Psoas muscle (tissue), 8 donors: ENCODE measurements around the gene SLC1A1. TPM values are rescaled to one million over a fixed set of nuclear protein-coding genes. Genes with fewer than 3 reads are reported as not detected.

Experiments
- ATAC-seq, 4 donors: fragments of 200-7000 bp; cut with Tn5 transposase; one replicate each; pipeline ENCODE4 v1.9.1; 2020; ENCODE audit warnings: moderate library complexity in 3 of 4, mild to moderate bottlenecking in 2 of 4
- DNase-seq, 2 donors: peaks; one replicate each; pipeline ENCODE4 v3.0.0-alpha.2; 2020
- H3K27ac ChIP-seq: fragments of 200-600 bp; one replicate; pipeline ENCODE4 v1.8.0; 2022
- H3K27me3 ChIP-seq, 3 donors: fragments of 200-600 bp in 1 of 3; one replicate each; pipeline versions ENCODE4 v1.6.1 to v1.8.0; 2013 to 2022; ENCODE audit warnings: low read length in 2 of 3, mild to moderate bottlenecking in 2 of 3, moderate library complexity in 1 of 3; ENCODE audit not compliant: insufficient read depth in 3 of 3
- H3K36me3 ChIP-seq, 2 donors: fragments of 200-600 bp in 1 of 2; one replicate each; pipeline versions ENCODE4 v1.6.1 to v1.8.0; 2013 to 2022; ENCODE audit warnings: low read depth in 1 of 2, mild to moderate bottlenecking in 1 of 2, moderate library complexity in 1 of 2; ENCODE audit not compliant: insufficient read depth in 1 of 2
- H3K4me1 ChIP-seq: fragments of 200-600 bp; one replicate; pipeline ENCODE4 v1.8.0; 2022
- H3K4me3 ChIP-seq: fragments of 200-600 bp; one replicate; pipeline ENCODE4 v1.8.0; 2022; ENCODE audit warnings: mild to moderate bottlenecking
- H3K9me3 ChIP-seq: fragments of 200-600 bp; one replicate; pipeline ENCODE4 v1.8.0; 2022
- WGBS, 3 donors: extraction: QIAGEN DNeasy Blood & Tissue Kit; methylation state at CpG; one replicate each; pipeline versions ENCODE4 v1.1.6 to v1.1.7; 2013; 5-methylcytosine and 5-hydroxymethylcytosine counted together
- intact Hi-C, 2 donors: fragments of 100-400 bp; cut with DNase I; formaldehyde crosslinking; loops; one replicate each; pipeline versions ENCODE4 v1.11.0 to v1.14.2; 2022
- polyA plus RNA-seq, 3 donors: library from polyadenylated mRNA; stranded (reverse); fragments of 200-250 nt; gene quantifications; one replicate each; pipeline ENCODE4 v1.2.3, GENCODE V29; 2013
- total RNA-seq, 4 donors: library from RNA; stranded (reverse); fragmentation: NEBNext Ultra II Directional in 2 of 4; extraction: Animal tissue kit (Norgen Biotek cat#: 25700) in 2 of 4; gene quantifications; one replicate each; pipeline versions ENCODE4 v1.2.1 to v1.2.4, GENCODE V29; 2021 to 2023
- TF ChIP-seq, protein P1 (sequence below): fragments of 200-600 bp; IDR thresholded peaks from one replicate; pipeline ENCODE4 v1.8.0; 2022; ENCODE audit warnings: antibody characterized with exemption
- donor health status: healthy with polysubstance abuse.
- donor health status: DM: no; HTN: no; CAD: no; lungs with moderate emphysema.
- donor health status: Bipolar disorder and iron deficiency.
- donor health status: healthy.
- donor health status: DM: yes; HTN: yes; CAD: no.
- donor health status: DM: no; HTN: no; CAD: no.
- donor health status: DM: no; HTN: no; CAD: no.
- donor health status: DM: yes; HTN: yes; CAD: no.

Gene SLC1A1
- total and polyA plus RNA-seq, 7 donors = 0.43 to 1.3 (median 1.0) TPM

DNA sequence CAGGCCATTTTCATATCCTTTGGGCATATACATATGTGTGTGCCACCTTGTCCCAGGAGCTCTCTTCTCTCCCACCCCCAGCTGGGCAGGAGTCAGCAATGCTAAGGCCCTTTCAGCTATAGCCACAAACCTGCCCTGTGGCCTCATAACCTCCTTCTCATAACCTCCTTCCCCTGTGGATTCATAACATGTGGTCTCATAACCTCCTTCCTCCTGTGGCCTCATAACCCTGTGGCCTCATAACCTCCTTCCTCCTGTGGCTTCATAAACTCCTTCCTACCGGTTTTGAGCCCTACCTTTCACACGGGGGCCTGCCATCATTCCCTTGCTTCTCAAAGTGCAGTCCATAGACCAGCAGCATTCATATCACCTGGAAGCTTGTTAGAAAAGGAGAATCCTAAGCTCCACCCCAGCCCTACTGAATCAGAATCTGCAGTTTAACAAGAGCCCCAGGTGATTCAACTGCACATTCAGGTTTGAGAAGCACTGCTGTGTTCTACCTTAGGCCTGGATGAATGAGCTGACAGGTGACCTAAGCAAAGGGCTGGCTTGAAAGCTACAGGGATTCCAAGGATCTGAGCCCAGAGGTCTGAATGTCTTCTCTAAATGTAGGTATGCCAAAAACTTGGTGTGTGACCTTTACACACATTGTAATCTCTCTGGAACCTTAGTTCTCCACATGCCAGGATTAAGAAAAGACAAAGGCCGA, 129.9 kb downstream of the SLC1A1 start:
- ATAC-seq = no peak
- H3K4me3 ChIP-seq = no peak overlapping the region
- H3K4me1 ChIP-seq = no peaks in the 10 kb centered on the region
- no peak overlapping the region for H3K27ac ChIP-seq
- no peaks in the 10 kb centered on the region for H3K27me3 ChIP-seq
- intact Hi-C loops = no loop called here
- no peak for DNase-seq
- H3K36me3 ChIP-seq = no peaks in the 10 kb centered on the region
- WGBS, 3 donors = 82 to 89% (median 83%) methylated on average over 3 of the region's 3 CpGs
- TF ChIP-seq, protein P1, sequence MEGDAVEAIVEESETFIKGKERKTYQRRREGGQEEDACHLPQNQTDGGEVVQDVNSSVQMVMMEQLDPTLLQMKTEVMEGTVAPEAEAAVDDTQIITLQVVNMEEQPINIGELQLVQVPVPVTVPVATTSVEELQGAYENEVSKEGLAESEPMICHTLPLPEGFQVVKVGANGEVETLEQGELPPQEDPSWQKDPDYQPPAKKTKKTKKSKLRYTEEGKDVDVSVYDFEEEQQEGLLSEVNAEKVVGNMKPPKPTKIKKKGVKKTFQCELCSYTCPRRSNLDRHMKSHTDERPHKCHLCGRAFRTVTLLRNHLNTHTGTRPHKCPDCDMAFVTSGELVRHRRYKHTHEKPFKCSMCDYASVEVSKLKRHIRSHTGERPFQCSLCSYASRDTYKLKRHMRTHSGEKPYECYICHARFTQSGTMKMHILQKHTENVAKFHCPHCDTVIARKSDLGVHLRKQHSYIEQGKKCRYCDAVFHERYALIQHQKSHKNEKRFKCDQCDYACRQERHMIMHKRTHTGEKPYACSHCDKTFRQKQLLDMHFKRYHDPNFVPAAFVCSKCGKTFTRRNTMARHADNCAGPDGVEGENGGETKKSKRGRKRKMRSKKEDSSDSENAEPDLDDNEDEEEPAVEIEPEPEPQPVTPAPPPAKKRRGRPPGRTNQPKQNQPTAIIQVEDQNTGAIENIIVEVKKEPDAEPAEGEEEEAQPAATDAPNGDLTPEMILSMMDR = no peak
- no peaks in the 10 kb centered on the region for H3K9me3 ChIP-seq

- intact Hi-C loops = no loop called here
- WGBS, 3 donors = 64 to 72% (median 69%) methylated on average over 2 of the region's 2 CpGs
- no peaks in the 10 kb centered on the region for H3K4me1 ChIP-seq
- DNase-seq = no peak
- H3K36me3 ChIP-seq = no peaks in the 10 kb centered on the region
- ATAC-seq = no peak
- TF ChIP-seq, protein P1 = no peak
- H3K4me3 ChIP-seq = no peak overlapping the region
- no peaks in the 10 kb centered on the region for H3K27me3 ChIP-seq
- H3K9me3 ChIP-seq = no peaks in the 10 kb centered on the region
- no peak overlapping the region for H3K27ac ChIP-seq
Measured at GRCh38 chr9:4620881-4621555, 130.8 kb downstream of the SLC1A1 start.

DNA sequence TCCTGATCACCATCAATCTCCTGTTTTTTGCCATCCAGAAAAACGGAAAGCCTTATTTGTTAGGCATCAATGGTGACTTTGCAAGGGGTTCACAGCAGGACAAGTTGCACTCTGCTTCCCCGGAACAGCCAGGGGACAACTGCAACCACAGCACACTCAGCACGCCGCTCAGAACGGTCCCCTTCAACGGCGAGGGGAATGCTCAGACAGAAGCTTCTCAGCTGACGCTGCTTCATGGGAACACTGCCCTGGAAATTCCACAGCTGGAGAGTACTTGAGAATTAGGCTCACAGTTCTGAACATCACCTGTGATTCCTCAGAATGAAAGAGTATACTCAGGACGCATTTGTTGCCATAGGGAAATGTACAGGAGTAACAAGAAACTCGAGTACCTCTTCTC, 131.7 kb downstream of the SLC1A1 start:
- ATAC-seq (no peak), DNase-seq (no peak)
- Histone ChIP-seq H3K4me1 (no peaks in the 10 kb centered on the region), H3K27me3 (no peaks in the 10 kb centered on the region), H3K9me3 (no peaks in the 10 kb centered on the region), H3K4me3 (no peak overlapping the region), H3K27ac (no peak overlapping the region), H3K36me3 (no peaks in the 10 kb centered on the region)
- 59 to 66% (median 66%) methylated on average over 10 of the region's 10 CpGs for WGBS, 3 donors
- TF ChIP-seq, protein P1 = no peak
- intact Hi-C loops = no loop called here

DNA sequence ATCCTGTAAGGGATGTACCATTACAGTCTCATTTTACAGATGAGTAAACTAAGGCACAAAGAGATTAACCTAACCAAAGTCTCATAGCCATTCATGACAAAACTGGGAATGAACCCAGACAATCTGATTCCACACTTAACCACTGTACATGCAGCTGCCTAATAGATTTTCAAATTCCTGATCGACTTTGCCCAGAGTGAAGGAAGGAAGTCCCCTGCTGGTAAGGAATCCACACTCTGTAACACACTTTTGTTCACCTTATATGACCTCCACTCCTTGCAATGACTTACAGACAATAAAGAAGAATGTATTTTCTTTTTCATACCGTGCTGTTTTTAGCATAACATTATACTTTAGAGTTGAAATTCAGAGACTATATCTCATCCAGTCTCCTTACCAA, 140.6 kb downstream of the SLC1A1 start:
- ATAC-seq (no peak), DNase-seq (no peak)
- intact Hi-C loops = no loop called here
- Histone ChIP-seq H3K4me1 (no peaks in the 10 kb centered on the region), H3K4me3 (no peak overlapping the region), H3K9me3 (no peaks in the 10 kb centered on the region), H3K27me3 (no peaks in the 10 kb centered on the region), H3K36me3 (no peaks in the 10 kb centered on the region), H3K27ac (no peak overlapping the region)
- 25 to 41% (median 30%) methylated on average over 2 of the region's 2 CpGs for WGBS, 3 donors
- TF ChIP-seq, protein P1 = no peak

Other genes with a start within 250 kb of the SLC1A1 start
- gene GLIS3, start 190.4 kb upstream of the SLC1A1 start, total RNA-seq = 1 to 10 TPM; 2.6 to 7.9 (median 5.9) TPM
- gene GLIS3, start 190.4 kb upstream of the SLC1A1 start, polyA plus RNA-seq = 1 to 10 TPM in 2 of 3 donors, under 1 TPM in 1; 0.65 to 2.6 (median 1.1) TPM
- 1 to 10 TPM; 1.1 to 2.3 (median 1.9) TPM for gene PLPP6, start 171.8 kb downstream of the SLC1A1 start, total RNA-seq
- 1 to 10 TPM in 2 of 3 donors, under 1 TPM in 1; 0.53 to 3.1 (median 1.1) TPM for gene PLPP6, start 171.8 kb downstream of the SLC1A1 start, polyA plus RNA-seq
- under 1 TPM; 0.22 to 0.79 (median 0.47) TPM for gene SPATA6L, start 176.0 kb downstream of the SLC1A1 start, total RNA-seq
- under 1 TPM; 0.09 to 0.15 (median 0.12) TPM for gene SPATA6L, start 176.0 kb downstream of the SLC1A1 start, polyA plus RNA-seq
- 100 to 1,000 TPM in 1 of 4 donors, 10 to 100 TPM in 3; 67.3 to 150 (median 93.0) TPM for gene CDC37L1, start 189.1 kb downstream of the SLC1A1 start, total RNA-seq
- 100 to 1,000 TPM in 1 of 3 donors, 10 to 100 TPM in 2; 46.7 to 184 (median 58.8) TPM for gene CDC37L1, start 189.1 kb downstream of the SLC1A1 start, polyA plus RNA-seq